Subcutaneous adipose tissue (tissue), 4 donors: ENCODE data around the gene SORBS2. TPM values are rescaled to one million over a fixed set of nuclear protein-coding genes. Genes with fewer than 3 reads are reported as not detected.

Experiments
- CTCF ChIP-seq: fragments of 450-650 bp; IDR thresholded peaks from one replicate; pipeline ENCODE4 v1.5.1; 2016; ENCODE audit warnings: low read depth, mild to moderate bottlenecking, control low read depth, antibody characterized with exemption, moderate library complexity
- total RNA-seq, 4 donors: library from RNA; depleted of rRNA; stranded (reverse); fragments of >200 nt; gene quantifications; one replicate each; pipeline ENCODE4 v1.1.0, GENCODE V29; 2016

SORBS2 gene
- total RNA-seq, 4 donors from 2014 or later = 6.8 to 59.0 (median 32.0) TPM

- no peak for TF ChIP-seq CTCF
Observed at GRCh38 chr4:185838514-185839193, 26.7 kb upstream of the SORBS2 start.

GRCh38 chr4:185838104-185838452 is 26.1 kb upstream of the SORBS2 start:
- TF ChIP-seq CTCF = no peak

GRCh38 chr4:185837415-185838103 is 25.6 kb upstream of the SORBS2 start:
- TF ChIP-seq CTCF = no peak

- TF ChIP-seq CTCF = no peak
Observed at GRCh38 chr4:185836241-185837084, 24.5 kb upstream of the SORBS2 start.

GRCh38 chr4:185835814-185836213 is 23.8 kb upstream of the SORBS2 start:
- TF ChIP-seq CTCF = no peak

GRCh38 chr4:185835336-185835735 is 23.3 kb upstream of the SORBS2 start:
- TF ChIP-seq CTCF = no peak

GRCh38 chr4:185834778-185835177 is 22.8 kb upstream of the SORBS2 start:
- TF ChIP-seq CTCF = no peak
